HCT116 (cell line): Measurements from ENCODE around the gene PIGC. TPM values are rescaled to one million over a fixed set of nuclear protein-coding genes. Genes with fewer than 3 reads are reported as not detected.

Source experiments
- ATAC-seq: fragments of 200-7000 bp; cut with Tn5 transposase; 2 replicates; pipeline ENCODE4 v1.9.1; 2020; ENCODE audit warnings: mild to moderate bottlenecking, moderate library complexity
- BruUV-seq: library from RNA; stranded (reverse); fragments of 400-500 nt; replicated peaks from 2 replicates; lab custom pipeline; 2021; lab: Mats Ljungman, UMichigan
- CTCF ChIA-PET: fragments of 300-600 bp; sonication (Branson Sonifier 250); formaldehyde crosslinking; loops from one replicate; lab custom pipeline; 2021; ENCODE audit warnings: antibody characterized with exemption; lab: Charles Lee
- POLR2A ChIA-PET: fragments of 300-600, 350-600 bp; sonication (Branson Sonifier 250); formaldehyde crosslinking; loops from one replicate; lab custom pipeline; 2021; ENCODE audit warnings: antibody characterized with exemption; lab: Charles Lee
- RAD21 ChIA-PET, 2 experiments: fragments of 300-600 bp; sonication (Branson Sonifier 250); formaldehyde crosslinking; loops; one replicate each; lab custom pipeline; 2023; ENCODE audit warnings: low total read pairs in 2 of 2; ENCODE audit not compliant: uncharacterized antibody in 2 of 2, unreplicated experiment in 2 of 2, low non-redundant PET in 1 of 2; lab: Charles Lee
- DNase-seq: peaks from one replicate; pipeline ENCODE4 v3.0.0-alpha.2; 2010; ENCODE audit warnings: low read depth, low spot score
- H2AFZ ChIP-seq: fragments of 200-600 bp; shearing (Covaris generic), sonication (generic); 2 replicates; pipeline ENCODE4 v1.6.1; 2017; ENCODE audit warnings: low read depth, mixed run types, mixed read lengths, antibody characterized with exemption, low read length; ENCODE audit not compliant: poor library complexity, severe bottlenecking
- H3K27ac ChIP-seq: 2 replicates; pipeline ENCODE4 v1.5.1; 2012; ENCODE audit warnings: low read depth, low read length
- H3K27me3 ChIP-seq: fragments of 200-600 bp; sonication (generic); 2 replicates; pipeline ENCODE4 v1.6.1; 2016; ENCODE audit warnings: mixed run types, low read length, mixed read lengths; ENCODE audit not compliant: insufficient read depth
- H3K36me3 ChIP-seq, 2 experiments: fragments of 200-500 bp in 1 of 2; fragments of 200-600 bp in 1 of 2; sonication (Bioruptor generic) in 1 of 2; sonication (generic) in 1 of 2; 2 replicates each; pipeline versions ENCODE4 v1.5.1 to v1.6.1; 2014 to 2016; ENCODE audit warnings: low read length in 2 of 2, inconsistent platforms in 1 of 2, mixed read lengths in 1 of 2, mixed run types in 1 of 2; ENCODE audit not compliant: insufficient read depth in 2 of 2, control insufficient read depth in 1 of 2
- H3K4me1 ChIP-seq, 2 experiments: fragments of 200-600 bp in 1 of 2; sonication (generic) in 1 of 2; 2 replicates each; pipeline versions ENCODE4 v1.5.1 to v1.6.1; 2012 to 2017; ENCODE audit warnings: low read length in 2 of 2, inconsistent platforms in 1 of 2, mild to moderate bottlenecking in 1 of 2, mixed read lengths in 1 of 2, mixed run types in 1 of 2, moderate library complexity in 1 of 2; ENCODE audit not compliant: insufficient read depth in 2 of 2, control insufficient read depth in 1 of 2
- H3K4me2 ChIP-seq: fragments of 200-600 bp; sonication (generic); 2 replicates; pipeline ENCODE4 v1.6.1; 2017; ENCODE audit warnings: mixed run types, low read length, mixed read lengths
- H3K4me3 ChIP-seq, 2 experiments: fragments of 200-600 bp in 1 of 2; sonication (generic) in 1 of 2; replicated peaks in 1 of 2; 2 replicates each; pipeline ENCODE4 v1.5.1; 2011 to 2016; ENCODE audit warnings: low read length in 2 of 2, control low read depth in 1 of 2, low read depth in 1 of 2, mild to moderate bottlenecking in 1 of 2, mixed read lengths in 1 of 2, mixed run types in 1 of 2
- H3K79me2 ChIP-seq: fragments of 200-600 bp; sonication (generic); 2 replicates; pipeline ENCODE4 v1.6.1; 2017; ENCODE audit warnings: mild to moderate bottlenecking, mixed run types, low read length, moderate library complexity, mixed read lengths; ENCODE audit not compliant: insufficient read depth
- H3K9ac ChIP-seq: fragments of 200-600 bp; sonication (generic); 2 replicates; pipeline ENCODE4 v1.6.1; 2016; ENCODE audit warnings: low read length, mixed read lengths
- H3K9me2 ChIP-seq: fragments of 200-600 bp; sonication (generic), shearing (Covaris generic); 2 replicates; pipeline ENCODE4 v1.6.1; 2017; ENCODE audit warnings: mixed run types, mild to moderate bottlenecking, moderate library complexity; ENCODE audit not compliant: insufficient read depth
- H3K9me3 ChIP-seq, 2 experiments: fragments of 200-500 bp in 1 of 2; fragments of 200-600 bp in 1 of 2; sonication (Bioruptor generic) in 1 of 2; sonication (generic) in 1 of 2; 2 replicates each; pipeline ENCODE4 v1.6.1; 2014 to 2017; ENCODE audit warnings: low read length in 2 of 2, mixed read lengths in 2 of 2, inconsistent platforms in 1 of 2, low read depth in 1 of 2, mild to moderate bottlenecking in 1 of 2, mixed run types in 1 of 2, moderate library complexity in 1 of 2; ENCODE audit not compliant: control insufficient read depth in 1 of 2, insufficient read depth in 1 of 2
- H4K20me1 ChIP-seq: fragments of 200-600 bp; sonication (generic), shearing (Covaris generic); 2 replicates; pipeline ENCODE4 v1.6.1; 2017; ENCODE audit warnings: mixed run types, mild to moderate bottlenecking, moderate library complexity; ENCODE audit not compliant: insufficient read depth
- EZH2 ChIP-seq: fragments of 200-600 bp; sonication (generic); IDR thresholded peaks from 2 replicates; pipeline ENCODE4 v1.6.1; 2017; ENCODE audit warnings: antibody characterized with exemption, mixed run types
- EZH2phosphoT487 ChIP-seq: fragments of 200-600 bp; IDR thresholded peaks from 2 replicates; pipeline ENCODE4 v1.6.1; 2018; ENCODE audit warnings: antibody characterized with exemption, borderline replicate concordance
- FOSL1 ChIP-seq: IDR thresholded peaks from 2 replicates; pipeline ENCODE4 v1.6.1; 2012; ENCODE audit warnings: low read depth
- RAD21 ChIP-seq: IDR thresholded peaks from 2 replicates; pipeline ENCODE4 v1.6.1; 2012; ENCODE audit warnings: low read depth, mild to moderate bottlenecking
- ZFX ChIP-seq: fragments of 450-650 bp; IDR thresholded peaks from 2 replicates; pipeline ENCODE4 v1.6.1; 2017
- ZNF274 ChIP-seq: fragments of 200-500 bp; sonication (Bioruptor generic); IDR thresholded peaks from 2 replicates; pipeline ENCODE4 v1.6.1; 2014; ENCODE audit warnings: mild to moderate bottlenecking, low read depth, low read length, inconsistent platforms
- intact Hi-C: fragments of 100-400 bp; cut with micrococcal nuclease; formaldehyde crosslinking; loops from 2 replicates; pipeline ENCODE4 v1.10.0; 2022
- total RNA-seq: library from RNA; stranded (reverse); gene quantifications from one replicate; pipeline ENCODE4 v1.2.1, GENCODE V29; 2021; ENCODE audit not compliant: unreplicated experiment

Gene PIGC
- total RNA-seq, 1 experiment from 2014 or later = 11.9 TPM

GRCh38 chr1:172391976-172392375 is 51.9 kb downstream of the PIGC start:
- intact Hi-C loops = no loop called here
- TF ChIP-seq ZFX (no peak), ZNF274 (no peak), EZH2phosphoT487 (no peak), EZH2 (no peak), RAD21 (no peak), FOSL1 (no peak)
- POLR2A ChIA-PET = no interaction called here
- H3K9ac ChIP-seq = no peak overlapping the region
- DNase-seq = no peak
- H3K27me3 ChIP-seq = no peaks in the 10 kb centered on the region
- H3K4me2 ChIP-seq = no peak overlapping the region
- no peak for ATAC-seq
- no peaks in the 10 kb centered on the region for H4K20me1 ChIP-seq
- H3K27ac ChIP-seq = no peak overlapping the region
- no peak overlapping the region for H3K4me3 ChIP-seq
- RAD21 ChIA-PET = no interaction called here
- no peaks in the 10 kb centered on the region for H3K4me1 ChIP-seq
- no TSS peak for BruUV-seq
- no peak overlapping the region for H2AFZ ChIP-seq
- CTCF ChIA-PET = interaction anchor here (1.4 kb wide), 1 partner anchor 407 kb away, joined by 3 read pairs; no protein-coding TSS in a partner anchor
- no peaks in the 10 kb centered on the region for H3K79me2 ChIP-seq
- no peaks in the 10 kb centered on the region for H3K9me3 ChIP-seq
- no peaks in the 10 kb centered on the region for H3K9me2 ChIP-seq
- no peaks in the 10 kb centered on the region for H3K36me3 ChIP-seq

Other genes with a start within 250 kb of the PIGC start
- not detected for gene C1orf105, start 23.4 kb downstream of the PIGC start, total RNA-seq
- 22.6 TPM for gene SUCO, start 89.1 kb upstream of the PIGC start, total RNA-seq
- gene FASLG, start 215.0 kb upstream of the PIGC start, total RNA-seq = not detected